Uterus (tissue), 4 donors: ENCODE measurements around the gene TIGD6. TPM values are rescaled to one million over a fixed set of nuclear protein-coding genes. Genes with fewer than 3 reads are reported as not detected.
A peak's percentile ranks its signal among the peaks of the same experiment; 100 is the strongest.

ENCODE experiments used
- DNase-seq, 2 donors: peaks; one replicate each; pipeline ENCODE4 v3.0.0-alpha.2; 2019 to 2020
- H3K27ac ChIP-seq, 2 donors: fragments of 200-600 bp; sonication (generic); 1 replicate in 1 of 2; 2 replicates in 1 of 2; pipeline ENCODE4 v1.5.1; 2016 to 2018
- H3K27me3 ChIP-seq, 2 donors: fragments of 200-600 bp; sonication (generic); one replicate each; pipeline ENCODE4 v1.5.1; 2018 to 2019; ENCODE audit warnings: control low read depth in 1 of 2
- H3K36me3 ChIP-seq, 2 donors: fragments of 200-600 bp; sonication (generic); one replicate each; pipeline ENCODE4 v1.5.1; 2019; ENCODE audit warnings: control low read depth in 1 of 2
- H3K4me1 ChIP-seq, 2 donors: fragments of 200-600 bp; sonication (generic); one replicate each; pipeline ENCODE4 v1.5.1; 2018 to 2019; ENCODE audit warnings: control low read depth in 1 of 2
- H3K4me3 ChIP-seq, 2 donors: fragments of 200-600 bp; sonication (generic); 1 replicate in 1 of 2; 2 replicates in 1 of 2; pipeline ENCODE4 v1.5.1; 2018 to 2019; ENCODE audit warnings: mild to moderate bottlenecking in 1 of 2
- H3K9me3 ChIP-seq, 2 donors: fragments of 200-600 bp; sonication (generic); one replicate each; pipeline ENCODE4 v1.5.1; 2019; ENCODE audit warnings: control low read depth in 1 of 2
- CTCF ChIP-seq, 4 experiments: fragments of 200-600 bp in 2 of 4; fragments of 450-650 bp in 2 of 4; sonication (generic) in 2 of 4; IDR thresholded peaks; one replicate each; pipeline ENCODE4 v1.5.1; 2016 to 2019; ENCODE audit warnings: antibody characterized with exemption in 4 of 4, mild to moderate bottlenecking in 2 of 4, moderate library complexity in 1 of 4
- POLR2A ChIP-seq, 2 donors: fragments of 450-650 bp; IDR thresholded peaks; one replicate each; pipeline ENCODE4 v1.6.1; 2016; ENCODE audit warnings: antibody characterized with exemption in 2 of 2, mild to moderate bottlenecking in 1 of 2, moderate library complexity in 1 of 2
- intact Hi-C: fragments of 100-400 bp; cut with DNase I; formaldehyde crosslinking; loops from one replicate; pipeline ENCODE4 v1.15.1; 2023; ENCODE audit warnings: low total_unique reads
- total RNA-seq, 4 donors: library from RNA; depleted of rRNA in 3 of 4; stranded (reverse); fragments of >200 nt in 3 of 4; gene quantifications; one replicate each; pipeline versions ENCODE4 v1.1.0 to v1.2.4, GENCODE V29; 2014 to 2023
- donor health status: DM: yes; HTN: yes; CAD: no.

The TIGD6 gene
- total RNA-seq, 4 donors from 2014 or later = 1.2 to 6.8 (median 2.7) TPM

GRCh38 chr5:150043657-150044328 lies 43.3 kb upstream of the TIGD6 start:
- Histone ChIP-seq H3K4me1 (peaks cover 9 to 13% of the 10 kb centered on the region in 2 donors), H3K36me3 (no peaks in the 10 kb centered on the region), H3K9me3 (no peaks in the 10 kb centered on the region), H3K4me3 (no peak overlapping the region), H3K27me3 (no peaks in the 10 kb centered on the region), H3K27ac (no peak overlapping the region)
- no peak for TF ChIP-seq POLR2A (IDR thresholded peaks at IDR 0.05)
- TF ChIP-seq CTCF (IDR thresholded peaks at IDR 0.05) = no peak
- DNase-seq = no peak
- intact Hi-C loops = no loop called here

GRCh38 chr5:150042459-150042858 lies 42.0 kb upstream of the TIGD6 start:
- no peak overlapping the region for H3K27ac ChIP-seq
- no peaks in the 10 kb centered on the region for H3K27me3 ChIP-seq
- H3K4me1 ChIP-seq = peaks cover 9 to 13% of the 10 kb centered on the region in 2 donors
- intact Hi-C loops = no loop called here
- H3K4me3 ChIP-seq = no peak overlapping the region
- no peaks in the 10 kb centered on the region for H3K9me3 ChIP-seq
- DNase-seq = no peak
- no peaks in the 10 kb centered on the region for H3K36me3 ChIP-seq
- TF ChIP-seq CTCF (IDR thresholded peaks at IDR 0.05) (no peak), POLR2A (IDR thresholded peaks at IDR 0.05) (no peak)

- DNase-seq = no peak
- H3K4me3 ChIP-seq = no peak overlapping the region
- H3K27me3 ChIP-seq = no peaks in the 10 kb centered on the region
- no peaks in the 10 kb centered on the region for H3K9me3 ChIP-seq
- intact Hi-C loops = no loop called here
- no peak overlapping the region for H3K27ac ChIP-seq
- no peaks in the 10 kb centered on the region for H3K36me3 ChIP-seq
- H3K4me1 ChIP-seq = peaks cover 0 to 9% of the 10 kb centered on the region in 2 donors
- TF ChIP-seq CTCF (IDR thresholded peaks at IDR 0.05) (no peak), POLR2A (IDR thresholded peaks at IDR 0.05) (no peak)
Measured at GRCh38 chr5:150038547-150038946, 38.1 kb upstream of the TIGD6 start.

GRCh38 chr5:150036513-150036912 lies 36.1 kb upstream of the TIGD6 start:
- intact Hi-C loops = no loop called here
- H3K36me3 ChIP-seq = no peaks in the 10 kb centered on the region
- H3K9me3 ChIP-seq = no peaks in the 10 kb centered on the region
- H3K4me1 ChIP-seq = no peaks in the 10 kb centered on the region
- TF ChIP-seq POLR2A (IDR thresholded peaks at IDR 0.05) (no peak), CTCF (IDR thresholded peaks at IDR 0.05) (no peak)
- no peaks in the 10 kb centered on the region for H3K27me3 ChIP-seq
- H3K27ac ChIP-seq = peak overlapping the region; percentile 33 to 40
- peak; percentile 55 to 67 for DNase-seq
- no peak overlapping the region for H3K4me3 ChIP-seq

- TF ChIP-seq CTCF (IDR thresholded peaks at IDR 0.05) (no peak), POLR2A (IDR thresholded peaks at IDR 0.05) (no peak)
- intact Hi-C loops = no loop called here
- no peaks in the 10 kb centered on the region for H3K36me3 ChIP-seq
- DNase-seq = no peak
- no peak overlapping the region for H3K4me3 ChIP-seq
- H3K4me1 ChIP-seq = no peaks in the 10 kb centered on the region
- H3K27me3 ChIP-seq = no peaks in the 10 kb centered on the region
- H3K27ac ChIP-seq = no peak overlapping the region
- H3K9me3 ChIP-seq = no peaks in the 10 kb centered on the region
Measured at GRCh38 chr5:150035139-150035895, 34.9 kb upstream of the TIGD6 start.
